Glomerular endothelial cell (primary cell): ENCODE measurements around the gene TRIM37. TPM values are rescaled to one million over a fixed set of nuclear protein-coding genes. Genes with fewer than 3 reads are reported as not detected.
A peak's percentile ranks its signal among the peaks of the same experiment; 100 is the strongest.
"Not testable (repeated sequence)": the region's sequence is repeated elsewhere in the genome, so short reads cannot be mapped to it uniquely, and the experiment has no call there.

Experiments
- DNase-seq: peaks from one replicate; pipeline ENCODE4 v3.0.0-alpha.2; 2011; ENCODE audit warnings: low read depth, low spot score; ENCODE audit errors: extremely low read depth
- total RNA-seq: library from RNA; depleted of rRNA; stranded (reverse); fragments of >200 nt; gene quantifications from 2 replicates; pipeline ENCODE4 v1.2.3, GENCODE V29; 2015

TRIM37 gene
- total RNA-seq, 1 donor from 2014 or later, result 36.4 TPM

DNA sequence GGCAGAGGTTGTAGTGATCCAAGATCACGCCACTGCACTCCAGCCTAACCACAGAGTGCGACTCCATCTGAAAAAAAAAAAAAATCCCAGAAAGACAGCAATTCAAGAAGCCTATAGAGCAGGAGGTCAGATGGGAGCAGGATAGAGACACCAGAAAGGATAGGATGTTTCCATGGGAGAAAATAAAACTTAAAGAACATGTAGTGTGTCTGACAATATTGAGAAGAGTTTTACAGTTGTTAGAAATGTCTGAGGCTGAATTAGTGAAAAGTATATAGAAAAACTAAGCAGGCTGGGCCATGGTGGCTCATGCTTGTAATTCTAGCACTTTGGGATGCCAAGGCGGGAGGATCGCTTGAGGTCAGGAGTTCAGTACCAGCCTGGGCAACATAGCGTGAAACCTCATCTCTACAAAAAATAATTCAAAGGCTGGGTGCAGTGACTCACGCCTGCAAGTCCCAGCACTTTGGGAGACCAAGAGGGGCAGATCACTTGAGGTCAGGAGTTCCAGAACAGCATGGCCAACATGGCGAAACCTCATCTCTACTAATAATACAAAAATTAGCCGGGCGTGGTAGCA lies 15.3 kb upstream of the TRIM37 start:
- no peak for DNase-seq

DNA sequence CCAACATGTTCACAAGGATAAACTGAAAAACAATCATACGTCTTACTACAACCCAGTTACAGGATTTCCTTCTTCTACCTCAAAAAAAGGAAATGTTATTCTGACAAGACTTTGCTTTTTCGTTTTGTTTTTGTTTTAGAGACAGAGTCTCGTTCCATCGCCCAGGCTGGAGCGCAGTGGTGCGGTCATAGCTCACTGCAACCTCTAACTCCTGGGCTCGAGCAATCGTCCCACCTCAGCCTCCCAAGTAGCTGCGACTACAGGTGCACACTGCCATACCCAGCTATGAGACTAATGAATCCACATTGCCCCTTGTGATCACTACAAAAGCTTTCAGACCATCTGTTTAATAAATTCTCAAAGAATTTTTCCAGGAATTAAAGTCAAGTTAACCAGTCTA lies 8.8 kb upstream of the TRIM37 start:
- no peak for DNase-seq

GRCh38 chr17:59111539-59111938 lies 4.9 kb upstream of the TRIM37 start:
- no peak for DNase-seq

DNA sequence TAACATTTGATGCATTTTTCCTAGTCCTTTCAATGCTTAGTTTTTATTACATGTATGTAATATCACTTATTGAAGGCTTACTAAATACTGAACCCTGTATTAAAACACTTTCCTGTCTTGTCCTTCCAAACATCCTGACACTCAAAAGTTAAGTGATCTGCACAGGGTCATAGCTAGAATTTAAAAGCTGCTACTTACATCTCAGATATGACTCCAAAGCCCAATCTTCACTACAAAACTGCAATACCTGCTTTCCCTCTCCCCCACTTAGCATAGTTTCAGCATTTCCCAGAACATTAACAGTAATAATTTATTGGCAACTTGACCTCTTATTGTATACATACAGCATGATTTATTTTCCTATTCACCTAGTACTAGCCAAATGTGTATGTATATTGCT lies 4.3 kb upstream of the TRIM37 start:
- no peak for DNase-seq

DNA sequence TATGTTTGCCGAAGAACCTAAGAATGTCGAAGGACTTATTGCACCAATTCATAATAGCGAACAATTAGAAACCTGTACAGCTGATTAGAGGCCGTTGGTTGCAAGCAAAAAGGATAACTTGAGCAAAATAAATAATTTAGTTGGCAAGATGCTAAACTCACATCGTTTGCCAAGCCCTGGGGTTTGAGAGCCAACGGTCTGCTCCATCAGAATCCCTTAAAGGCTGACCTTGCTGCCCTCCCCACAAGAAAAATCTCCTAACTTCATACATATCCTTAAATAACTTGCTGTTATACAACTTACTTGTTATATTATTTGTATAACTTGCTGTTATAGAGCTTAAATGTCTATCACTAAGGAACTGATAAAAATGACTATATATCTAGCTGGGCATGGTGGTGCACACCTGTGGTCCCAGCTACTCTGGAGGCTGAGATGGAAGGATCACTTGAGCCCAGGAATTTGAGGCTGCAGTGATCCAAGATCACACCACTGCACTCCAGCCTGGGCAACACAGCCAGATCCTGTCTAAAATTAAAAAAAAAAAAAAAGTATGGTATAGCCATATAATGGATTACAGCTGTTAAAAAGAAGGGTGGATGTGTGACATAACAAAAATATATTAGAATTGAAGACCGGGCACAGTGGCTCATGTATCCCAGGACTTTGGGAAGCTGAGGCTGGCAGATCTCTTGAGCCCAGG lies 1.9 kb upstream of the TRIM37 start:
- no peak for DNase-seq

- no peak for DNase-seq
Observed at GRCh38 chr17:59107306-59107670, 608 bp upstream of the TRIM37 start.

DNA sequence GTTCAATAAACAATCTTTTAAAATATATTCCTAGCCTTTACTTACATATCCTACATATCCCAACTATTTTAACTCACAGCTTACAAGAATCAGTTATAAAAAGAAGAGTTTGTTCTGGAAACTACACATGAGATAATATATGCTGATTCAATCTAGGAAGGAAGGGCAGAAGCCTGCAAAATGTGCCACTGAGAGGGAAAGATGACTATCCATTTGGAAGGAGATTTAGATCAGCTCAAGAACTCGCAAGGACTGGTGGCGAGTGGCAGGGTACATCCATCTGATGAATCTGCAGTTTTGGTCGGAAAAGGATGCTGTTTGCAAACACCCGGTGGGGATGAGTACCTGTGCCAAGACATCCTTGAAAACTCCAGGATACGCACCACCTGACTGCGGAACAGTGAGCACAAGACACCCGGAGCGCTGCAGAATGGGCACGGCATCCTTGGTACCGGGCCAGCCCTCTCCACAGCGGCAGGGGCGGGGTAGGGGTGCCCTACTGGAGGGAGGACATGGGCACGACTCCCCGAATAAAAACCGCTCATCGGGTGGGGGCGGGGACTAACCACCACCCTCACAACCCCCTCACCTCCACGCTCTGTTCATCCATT lies 723 bp downstream of the TRIM37 start:
- no peak for DNase-seq

DNA sequence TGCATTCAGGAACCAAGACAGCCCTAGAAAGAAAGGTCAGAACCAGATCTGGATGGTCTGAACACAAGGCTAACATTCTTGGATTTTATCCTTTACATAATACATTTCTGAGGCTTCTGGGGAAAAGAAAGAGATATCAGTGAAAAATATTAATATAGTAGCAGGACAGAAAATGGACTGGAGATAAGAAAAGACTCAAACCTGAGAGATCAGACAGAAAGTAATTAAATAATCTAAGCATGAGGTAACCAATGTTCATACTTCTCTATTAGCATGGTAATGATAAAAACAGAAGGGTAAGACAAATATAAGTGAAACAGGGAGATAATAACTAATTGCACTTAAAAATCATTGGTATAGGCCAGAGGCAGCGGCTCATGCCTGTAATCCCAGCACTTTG lies 5.5 kb downstream of the TRIM37 start:
- no peak for DNase-seq

- DNase-seq, result no peak
Observed at GRCh38 chr17:59097876-59098275, 8.8 kb downstream of the TRIM37 start.

DNA sequence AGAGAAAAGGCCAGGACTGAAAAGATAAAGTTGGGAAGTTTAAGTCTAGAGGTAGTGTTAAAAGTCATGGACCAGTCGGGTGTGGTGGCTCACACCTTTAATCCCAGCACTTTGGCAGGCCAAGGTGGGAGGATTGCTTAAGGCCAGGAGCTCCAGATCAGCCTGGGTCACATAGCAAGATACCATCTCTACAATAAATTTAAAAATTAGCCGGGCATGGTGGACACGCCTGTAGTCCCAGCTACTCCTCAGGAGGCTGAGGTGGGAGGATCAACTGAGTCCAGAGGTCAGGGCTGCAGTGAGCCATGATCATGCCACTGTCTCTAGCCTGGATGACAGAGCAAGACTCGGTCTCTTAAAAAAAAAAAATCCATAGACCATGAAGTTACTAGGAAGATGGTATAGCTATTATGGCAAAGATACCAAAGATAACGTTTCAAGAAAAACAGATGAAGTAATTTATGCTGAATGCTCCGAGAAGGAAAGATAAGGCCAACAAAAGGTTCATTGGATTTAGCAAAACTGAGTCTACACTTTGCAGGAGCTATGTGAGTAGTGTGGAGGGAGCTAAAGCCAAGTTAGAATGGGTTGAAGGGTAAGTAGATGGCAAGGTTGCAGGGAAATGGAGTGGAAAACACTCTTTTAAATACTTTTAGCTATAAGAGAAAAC lies 11.7 kb downstream of the TRIM37 start:
- DNase-seq, result no peak

DNA sequence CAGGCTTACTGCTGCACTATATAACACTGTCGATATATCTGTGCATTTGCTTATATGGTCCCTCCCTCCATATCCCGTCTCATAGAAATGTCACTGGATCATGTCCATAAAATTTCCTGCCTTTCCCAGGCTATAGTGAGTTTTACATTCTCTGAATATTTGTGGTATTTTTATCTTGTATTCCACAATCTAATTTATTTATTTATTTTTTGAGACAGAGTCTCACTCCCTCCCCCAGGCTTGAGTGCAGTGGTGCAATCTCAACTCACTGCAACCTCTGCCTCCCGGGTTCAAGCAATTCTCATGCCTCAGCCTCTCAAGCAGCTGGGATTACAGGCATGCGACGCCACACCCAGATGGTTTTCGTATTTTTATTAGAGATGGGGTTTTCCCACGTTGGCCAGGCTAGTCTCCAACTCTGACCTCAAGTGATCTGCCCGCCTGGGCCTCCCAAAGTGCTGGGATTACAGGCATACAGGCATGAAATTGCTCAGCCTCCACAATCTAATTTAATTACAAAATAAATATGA lies 12.9 kb downstream of the TRIM37 start:
- DNase-seq, result peak; percentile 78

DNA sequence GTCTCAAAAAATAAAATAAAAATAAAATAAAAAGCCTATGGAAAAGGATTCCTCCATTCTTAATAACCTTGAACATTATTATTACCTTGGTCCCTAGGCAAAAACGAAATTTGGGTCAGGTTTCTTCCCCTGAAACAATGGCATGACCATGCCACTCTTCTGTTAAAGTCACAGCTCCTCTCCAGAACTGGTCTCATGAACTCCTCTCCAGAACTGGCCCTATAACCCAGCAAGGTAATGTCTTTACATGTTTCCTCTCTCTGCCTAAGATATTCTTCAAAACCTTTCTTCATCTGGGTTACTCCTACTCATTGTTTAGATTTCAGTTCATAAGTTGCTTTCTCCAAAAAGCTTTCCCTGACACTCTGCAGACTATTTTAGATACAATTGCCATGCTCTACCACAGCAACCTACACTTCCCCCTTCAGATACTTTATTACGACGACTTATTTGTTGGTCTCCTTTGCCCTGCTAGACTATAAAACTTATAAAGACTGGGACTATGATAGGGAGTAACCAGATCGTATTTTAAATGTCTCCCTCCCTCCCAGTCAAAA lies 13.5 kb downstream of the TRIM37 start:
- no peak for DNase-seq

DNA sequence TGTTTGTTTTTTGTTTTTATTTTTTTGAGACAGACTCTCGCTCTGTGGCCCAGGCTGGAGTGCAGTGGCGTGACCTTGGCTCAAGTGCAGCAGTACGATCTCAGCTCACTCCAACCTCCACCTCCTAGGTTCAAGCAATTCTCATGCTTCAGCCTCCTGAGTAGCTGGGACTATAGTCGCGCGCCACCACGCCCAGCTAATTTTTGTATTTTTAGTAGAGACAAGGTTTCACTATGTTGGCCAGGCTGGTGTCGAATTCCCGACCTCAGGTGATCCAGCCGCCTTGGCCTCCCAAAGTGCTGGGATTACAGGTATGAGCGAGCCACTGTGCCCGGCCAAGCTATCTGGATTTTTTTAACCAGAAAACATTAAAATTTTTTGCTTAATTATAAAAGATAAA lies 16.1 kb downstream of the TRIM37 start:
- DNase-seq, result not testable (repeated sequence)

DNA sequence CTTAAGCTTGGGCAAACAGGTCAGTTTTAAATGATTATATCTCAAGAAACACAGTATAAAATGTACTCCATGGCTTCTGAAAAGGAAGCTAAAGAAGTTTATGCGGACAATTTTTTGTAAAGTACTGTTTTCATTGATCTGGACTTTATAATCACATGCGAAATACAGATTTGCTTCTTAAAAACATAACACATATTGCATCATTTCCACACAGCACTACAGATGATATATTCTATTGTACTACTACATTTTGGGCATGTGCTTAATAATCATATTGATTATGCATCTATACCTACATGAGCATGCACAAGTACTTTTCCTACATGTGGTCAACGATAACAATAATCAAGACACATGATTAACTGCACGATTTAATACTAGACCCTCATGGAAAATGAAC lies 22.5 kb downstream of the TRIM37 start:
- no peak for DNase-seq

GRCh38 chr17:59074494-59074893 lies 32.2 kb downstream of the TRIM37 start:
- peak; percentile 76 for DNase-seq

DNA sequence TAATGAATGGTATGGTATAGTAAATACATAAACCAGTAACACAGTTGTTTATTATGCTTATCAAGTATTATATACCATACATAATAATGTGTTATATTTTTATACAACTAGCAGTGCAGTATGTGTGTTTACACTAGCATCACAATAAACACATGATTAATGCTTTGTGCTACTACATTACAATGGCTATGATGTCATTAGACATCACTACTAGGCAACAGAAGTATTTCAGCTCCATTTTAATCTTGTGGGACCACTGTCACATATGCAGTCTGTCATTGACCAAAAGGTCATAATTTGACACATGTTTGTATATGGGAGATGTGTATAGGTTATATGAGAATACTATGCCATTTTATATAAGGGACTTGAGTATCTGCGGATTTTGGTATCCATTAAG lies 32.7 kb downstream of the TRIM37 start:
- DNase-seq, result no peak

DNA sequence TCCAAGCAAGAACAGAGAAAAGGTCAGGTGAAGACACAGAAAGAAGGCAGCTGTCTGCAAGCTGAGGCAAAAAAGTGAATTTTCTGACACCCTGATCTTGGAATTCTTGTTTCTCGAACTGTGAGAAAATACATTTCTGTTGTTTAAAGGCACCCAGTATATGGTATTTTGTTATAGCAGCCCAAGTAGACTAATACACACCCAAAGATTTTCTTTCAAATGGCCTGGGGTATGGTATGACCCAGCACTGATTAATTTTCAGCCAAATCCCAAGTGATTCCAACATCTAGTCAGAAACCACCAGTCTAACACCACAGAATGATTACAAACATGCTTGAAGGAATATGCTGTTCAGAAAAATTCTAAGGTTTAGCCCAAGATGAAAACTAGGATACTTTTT lies 36.8 kb downstream of the TRIM37 start:
- no peak for DNase-seq

DNA sequence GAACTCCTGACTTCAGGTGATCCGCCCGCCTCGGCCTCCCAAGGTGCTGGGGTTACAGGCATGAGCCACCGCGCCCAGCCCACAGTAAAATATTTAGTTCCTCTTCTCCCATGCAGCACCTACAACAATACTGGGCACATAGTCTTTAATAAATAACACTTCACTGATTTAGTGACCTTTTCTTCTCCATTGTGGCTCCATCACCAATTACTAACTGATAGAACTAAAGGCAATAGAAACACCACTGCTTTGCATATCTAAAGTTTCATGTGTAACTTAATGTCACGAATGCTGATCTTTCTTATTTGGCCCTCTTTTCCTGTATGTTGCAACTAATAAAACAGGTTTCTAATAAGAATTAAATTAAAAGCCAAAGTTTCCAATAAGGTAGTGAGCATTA lies 38.9 kb downstream of the TRIM37 start:
- DNase-seq, result no peak

DNA sequence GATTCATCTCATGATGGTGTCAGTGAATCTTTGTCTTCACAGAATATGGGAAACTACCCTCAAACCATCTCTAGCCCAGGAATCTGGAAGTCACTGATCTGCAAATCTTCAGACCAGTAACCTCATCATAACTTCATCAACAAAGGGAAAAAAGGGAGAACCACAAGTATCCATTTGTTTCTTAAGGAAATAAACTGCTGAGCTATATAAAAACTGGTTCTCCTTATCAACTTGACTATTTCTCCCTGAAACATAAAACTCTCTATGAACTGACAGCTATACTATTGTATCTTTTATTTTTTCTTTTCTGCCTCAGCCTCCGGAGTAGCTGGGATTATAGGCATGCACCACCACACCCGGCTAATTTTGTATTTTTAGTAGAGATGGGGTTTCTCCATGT lies 39.3 kb downstream of the TRIM37 start:
- no peak for DNase-seq

DNA sequence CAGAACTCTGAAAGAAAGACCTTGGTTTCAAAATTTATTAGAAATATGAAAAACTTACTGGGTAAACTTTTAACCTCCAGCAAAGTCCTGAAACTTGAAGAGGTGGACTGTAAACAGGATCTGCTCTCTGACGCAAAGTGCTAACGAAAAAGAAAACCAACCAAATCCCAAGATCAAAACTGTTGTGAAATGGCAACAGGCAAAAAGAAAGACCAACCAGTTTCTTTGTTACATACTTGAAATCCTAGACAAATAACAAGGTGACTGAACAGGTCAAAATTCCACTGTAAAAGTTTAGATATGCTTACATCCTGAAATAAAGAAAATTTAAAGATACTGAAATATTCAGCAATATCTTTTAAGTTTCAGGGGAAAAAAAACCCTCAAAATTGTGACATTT lies 44.2 kb downstream of the TRIM37 start:
- DNase-seq, result no peak

DNA sequence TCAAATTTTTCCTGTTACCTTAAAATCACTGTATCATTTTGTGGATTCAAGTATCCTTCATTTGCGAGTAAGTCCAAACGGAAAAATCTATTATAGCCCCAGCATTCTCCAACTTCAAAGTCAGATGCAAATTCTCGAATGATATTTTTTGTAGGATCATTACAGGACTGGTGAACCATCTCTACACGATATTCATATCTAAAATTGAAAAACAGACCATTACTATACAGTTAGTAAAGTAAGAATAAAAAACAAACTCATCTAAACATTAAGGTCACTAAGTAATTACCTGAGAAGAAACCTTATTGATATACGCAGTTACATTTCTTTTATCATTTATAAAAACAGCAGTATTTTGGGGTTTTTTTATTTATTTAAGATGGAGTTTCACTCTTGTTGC lies 49.8 kb downstream of the TRIM37 start:
- no peak for DNase-seq
